Stimulated activated CD4-positive, alpha-beta T cell treated with anti-CD3 and anti-CD28 coated beads, Interleukin-4, amount 100 ng/mL, for 48 hours (primary cell): ENCODE results near the gene SELENOW.
"Not testable (repeated sequence)": the region's sequence is repeated elsewhere in the genome, so short reads cannot be mapped to it uniquely, and the experiment has no call there.

Experiments
- DNase-seq, 2 donors: peaks; one replicate each; pipeline ENCODE4 v3.0.0-alpha.2; 2020; ENCODE audit warnings: low read depth in 2 of 2

Gene SELENOW

DNA sequence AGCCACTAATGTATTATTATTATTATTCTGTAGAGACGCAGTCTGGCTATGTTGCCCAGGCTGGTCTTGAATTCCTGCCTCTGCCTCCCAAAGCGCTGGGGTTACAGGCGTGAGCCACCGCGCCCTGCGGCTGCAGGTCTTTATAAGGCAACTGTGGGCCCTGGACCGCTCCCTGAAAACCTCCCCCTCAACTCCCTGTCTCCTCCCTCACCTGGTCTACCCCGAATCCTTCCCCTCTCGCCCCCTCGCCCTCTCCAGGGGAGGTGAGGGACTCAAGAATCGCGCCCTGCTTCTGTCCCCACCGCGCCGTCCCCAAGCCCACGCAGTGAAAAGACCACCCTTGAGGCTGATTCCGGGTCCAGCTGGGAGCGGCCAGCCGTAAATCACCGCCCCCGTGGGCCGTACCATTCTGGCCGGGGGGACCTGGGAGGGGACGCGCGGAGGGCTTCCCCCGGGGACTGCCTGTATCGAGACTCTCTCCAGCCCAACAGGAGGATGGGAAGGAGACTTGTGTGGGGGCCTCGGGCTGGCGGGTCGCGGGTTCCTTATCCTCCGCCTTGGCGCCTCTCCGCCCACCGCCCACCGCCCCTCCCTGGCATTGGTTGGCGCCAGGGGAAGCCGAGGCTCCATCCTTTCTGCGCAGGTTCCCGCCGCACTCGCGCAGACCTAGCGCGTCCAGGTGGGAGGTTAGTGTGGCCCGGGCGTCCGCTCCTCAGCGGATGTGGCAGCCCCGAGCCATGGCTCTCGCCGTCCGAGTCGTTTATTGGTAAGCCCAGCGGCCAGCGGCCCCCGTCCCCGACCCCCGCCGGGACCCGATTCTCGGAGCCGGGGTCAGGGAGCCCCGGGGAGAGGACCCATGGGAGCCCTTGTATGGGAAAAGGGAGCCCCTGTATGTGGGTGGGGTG, at the start of gene SELENOW:
SELENOW (plus strand) TSS at position 655 of the 905 bp plus-strand sequence; CDS start at position 738, 83 bp downstream.
- DNase-seq, result peak; percentile 67 to 79

DNA sequence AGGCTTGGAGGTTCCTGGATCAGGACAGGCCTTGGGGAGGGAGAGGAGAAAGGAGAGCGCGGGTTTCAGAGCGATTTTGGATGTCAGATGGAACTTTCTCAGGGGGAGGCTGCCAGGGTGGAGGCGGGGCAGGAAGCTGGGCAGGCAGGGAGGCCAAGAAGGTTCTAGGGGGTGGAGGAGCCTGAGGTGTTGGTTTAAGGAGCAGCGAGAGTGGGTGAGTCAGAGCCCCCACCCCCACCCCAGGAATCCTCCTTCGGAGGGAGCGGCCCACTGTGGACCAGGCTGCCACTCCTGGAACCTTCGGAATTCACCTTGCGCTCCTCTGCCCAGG, 49.1 kb upstream of the SELENOW start:
- DNase-seq, result no peak

DNA sequence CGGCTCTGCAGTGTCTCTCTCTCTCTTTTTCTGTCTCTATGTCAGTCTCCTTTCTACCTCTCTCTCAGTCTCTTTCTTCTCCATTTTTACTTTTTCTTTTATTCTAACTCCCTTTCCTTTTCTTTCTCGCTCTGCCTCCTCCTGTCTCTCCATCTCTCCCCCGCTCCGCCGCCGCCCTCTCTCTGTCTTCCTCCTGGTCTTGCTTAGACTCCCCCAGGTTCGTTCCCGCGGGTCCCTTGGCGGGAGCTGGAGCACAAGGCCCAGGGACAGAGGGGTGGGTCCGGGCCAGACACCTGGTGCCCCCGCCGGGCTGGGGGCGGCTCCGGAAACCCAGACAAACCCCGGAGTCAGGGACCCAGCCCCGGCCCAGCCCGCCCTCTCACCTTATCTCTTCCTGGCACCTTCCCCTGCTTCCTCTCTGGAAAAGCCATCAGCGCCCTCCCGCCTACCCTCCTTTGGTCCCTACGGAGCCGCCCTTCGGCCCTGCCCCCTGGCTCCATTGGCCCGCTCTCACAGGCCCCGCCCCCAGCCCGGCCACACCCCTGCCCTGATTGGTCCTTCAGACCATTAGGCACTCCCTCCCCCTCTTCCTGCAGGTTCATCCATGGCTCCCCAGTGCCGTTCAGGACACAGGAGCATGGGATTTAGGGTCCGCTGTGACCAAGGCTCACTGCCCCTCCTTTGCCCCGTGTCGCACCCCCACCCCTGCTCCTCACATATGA, 48.5 kb upstream of the SELENOW start:
- DNase-seq, result peak; percentile 70 to 75

DNA sequence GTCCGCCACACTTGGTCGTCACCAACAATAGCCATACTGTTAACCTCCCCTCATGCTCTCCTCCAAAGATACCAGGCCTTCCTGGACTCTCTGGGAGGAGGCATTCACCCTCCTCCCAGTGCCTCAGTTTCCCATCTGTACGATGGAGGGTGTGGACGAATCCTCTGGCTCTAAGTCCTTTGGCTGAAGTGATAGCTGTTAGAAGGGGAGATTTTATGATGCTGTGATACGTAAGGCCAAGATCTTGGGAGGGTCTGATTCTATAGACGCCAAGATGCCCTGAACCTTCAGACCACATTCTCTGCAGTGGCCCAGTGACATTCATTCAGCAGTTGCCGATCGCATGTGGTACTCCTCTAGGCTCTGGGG, 48.0 kb upstream of the SELENOW start:
- no peak for DNase-seq

DNA sequence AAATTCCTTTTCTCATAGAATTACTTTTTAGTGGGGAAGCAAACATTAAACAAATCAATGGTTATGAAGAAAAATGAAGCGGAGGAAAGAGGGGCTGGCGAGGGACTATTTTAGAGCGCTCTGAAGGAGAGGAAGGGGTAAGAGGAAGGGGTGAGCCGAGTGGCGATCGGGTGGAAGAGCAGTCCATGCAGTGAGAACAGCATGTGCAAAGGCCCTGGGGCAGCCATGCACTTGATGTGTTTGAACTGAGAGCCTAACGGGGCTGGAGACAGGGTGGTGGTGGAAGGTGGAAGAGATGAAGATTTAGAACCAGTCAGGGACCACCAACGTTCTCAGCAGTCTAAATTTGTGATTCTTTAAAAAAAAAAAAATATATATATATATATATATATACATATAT, 47.6 kb upstream of the SELENOW start:
- no peak for DNase-seq

DNA sequence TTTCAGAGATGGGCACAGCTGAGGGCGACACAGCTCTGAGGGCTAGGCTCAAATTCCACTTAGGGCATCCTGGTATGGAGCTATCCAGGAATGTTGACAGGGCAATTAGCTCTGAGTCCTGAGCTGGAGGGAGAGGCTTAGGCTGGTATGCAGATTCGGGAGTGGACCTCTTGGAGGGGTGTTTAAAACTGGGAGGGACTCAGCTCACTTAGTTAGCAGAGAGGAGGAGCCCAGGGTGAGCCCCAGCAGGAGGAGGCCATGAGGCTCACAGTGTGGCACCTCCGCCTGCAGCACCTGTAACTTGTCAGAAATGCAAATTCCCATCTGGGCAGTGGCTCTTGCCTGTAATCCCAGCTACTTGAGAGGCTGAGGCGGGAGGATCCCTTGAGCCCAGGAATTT, 43.4 kb upstream of the SELENOW start:
- DNase-seq, result no peak

DNA sequence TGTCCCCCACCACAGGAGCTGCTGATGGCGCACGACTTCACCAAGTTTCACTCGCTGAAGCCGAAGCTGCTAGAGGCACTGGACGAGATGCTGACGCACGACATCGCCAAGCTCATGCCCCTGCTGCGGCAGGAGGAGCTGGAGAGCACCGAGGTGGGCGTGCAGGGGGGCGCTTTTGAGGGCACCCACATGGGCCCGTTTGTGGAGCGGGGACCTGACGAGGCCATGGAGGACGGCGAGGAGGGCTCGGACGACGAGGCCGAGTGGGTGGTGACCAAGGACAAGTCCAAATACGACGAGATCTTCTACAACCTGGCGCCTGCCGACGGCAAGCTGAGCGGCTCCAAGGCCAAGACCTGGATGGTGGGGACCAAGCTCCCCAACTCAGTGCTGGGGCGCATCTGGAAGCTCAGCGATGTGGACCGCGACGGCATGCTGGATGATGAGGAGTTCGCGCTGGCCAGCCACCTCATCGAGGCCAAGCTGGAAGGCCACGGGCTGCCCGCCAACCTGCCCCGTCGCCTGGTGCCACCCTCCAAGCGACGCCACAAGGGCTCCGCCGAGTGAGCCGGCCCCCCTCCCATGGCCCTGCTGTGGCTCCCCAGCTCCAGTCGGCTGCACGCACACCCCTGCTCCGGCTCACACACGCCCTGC, 37.5 kb upstream of the SELENOW start:
- no peak for DNase-seq

DNA sequence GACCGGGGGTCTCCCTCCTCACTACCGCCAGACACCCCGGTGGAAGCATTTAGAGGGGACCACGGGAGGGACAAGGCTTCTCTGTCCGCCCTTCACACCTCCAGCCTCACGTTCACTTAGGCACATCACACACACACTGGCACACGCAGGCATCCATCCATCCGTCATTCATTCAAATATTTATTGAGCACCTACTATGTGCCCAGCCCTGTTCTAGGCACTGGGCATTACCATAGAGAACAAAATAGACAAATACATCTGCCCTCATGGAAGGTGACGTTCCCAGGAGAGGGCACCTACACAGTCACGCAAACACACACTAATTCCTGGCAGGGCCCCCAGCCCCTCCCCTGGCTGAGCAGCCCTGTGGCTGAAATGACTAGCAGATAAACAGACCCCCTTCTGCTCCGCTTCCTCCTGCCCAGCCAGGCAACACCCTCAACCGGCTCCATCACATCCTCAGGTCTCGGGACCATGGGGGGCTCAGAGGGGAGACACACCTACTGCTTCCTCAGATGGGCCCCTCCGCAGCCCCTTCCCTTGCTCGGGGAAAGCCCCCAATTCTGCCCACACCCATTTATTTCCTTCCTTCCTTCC, 36.9 kb upstream of the SELENOW start:
- no peak for DNase-seq

DNA sequence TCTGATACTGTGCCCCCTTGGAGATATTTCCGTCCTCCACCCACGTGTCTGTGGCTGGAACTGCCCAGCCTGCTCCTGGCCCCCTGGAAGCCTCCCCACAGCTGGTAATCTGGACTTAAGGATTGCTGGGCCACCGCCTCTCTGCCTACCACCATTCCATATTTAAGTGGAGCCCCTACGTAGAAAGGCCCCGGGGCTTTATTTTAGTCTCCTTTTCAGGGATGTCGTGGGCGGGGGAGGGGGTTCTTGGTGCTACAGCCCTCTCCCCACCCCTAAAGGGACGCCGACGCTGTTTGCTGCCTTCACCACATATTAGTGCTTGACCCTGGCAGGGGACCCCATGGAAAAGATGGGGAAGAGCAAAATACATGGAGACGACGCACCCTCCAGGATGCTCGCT, 35.9 kb upstream of the SELENOW start:
- DNase-seq, result no peak

DNA sequence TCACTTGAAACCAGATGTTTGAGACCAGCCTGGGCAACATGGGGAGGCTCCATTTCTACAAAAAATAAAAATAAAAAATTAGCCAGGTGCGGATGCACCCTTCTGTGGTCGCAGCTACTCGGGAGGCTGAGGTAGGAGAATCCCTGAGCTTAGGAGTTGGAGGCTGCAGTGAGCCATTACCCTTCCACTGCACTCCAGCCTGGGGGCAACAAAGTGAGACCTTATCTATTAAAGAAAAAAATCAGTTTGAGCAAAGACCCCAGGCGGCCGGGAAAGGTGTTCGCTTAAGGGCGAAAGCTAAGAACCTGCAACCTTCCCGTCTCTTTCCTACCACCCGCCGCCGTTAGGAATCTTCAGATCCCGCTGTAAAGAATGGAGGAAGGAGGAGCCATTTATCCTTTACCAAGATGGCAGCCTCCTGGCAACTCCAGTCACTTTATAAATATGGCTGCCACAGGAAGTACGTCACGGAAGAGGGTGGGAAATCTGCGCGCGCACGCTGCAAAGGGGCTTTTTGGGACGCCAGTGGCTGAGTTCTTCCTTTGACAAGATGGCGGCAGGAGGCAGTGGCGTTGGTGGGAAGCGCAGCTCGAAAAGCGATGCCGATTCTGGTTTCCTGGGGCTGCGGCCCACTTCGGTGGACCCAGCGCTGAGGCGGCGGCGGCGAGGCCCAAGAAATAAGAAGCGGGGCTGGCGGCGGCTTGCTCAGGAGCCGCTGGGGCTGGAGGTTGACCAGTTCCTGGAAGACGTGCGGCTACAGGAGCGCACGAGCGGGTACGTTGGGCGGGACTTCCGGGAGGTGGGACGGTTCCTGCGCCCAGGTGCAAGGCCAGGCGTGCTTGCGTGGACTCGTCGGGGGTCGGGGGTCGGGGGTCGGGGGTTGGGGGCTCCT, 33.2 kb upstream of the SELENOW start, which contains the start of gene NOP53:
NOP53 (plus strand) TSS at position 537 of the 892 bp plus-strand sequence; CDS start at position 551, 14 bp downstream.
- DNase-seq, result peak; percentile 91 to 95

DNA sequence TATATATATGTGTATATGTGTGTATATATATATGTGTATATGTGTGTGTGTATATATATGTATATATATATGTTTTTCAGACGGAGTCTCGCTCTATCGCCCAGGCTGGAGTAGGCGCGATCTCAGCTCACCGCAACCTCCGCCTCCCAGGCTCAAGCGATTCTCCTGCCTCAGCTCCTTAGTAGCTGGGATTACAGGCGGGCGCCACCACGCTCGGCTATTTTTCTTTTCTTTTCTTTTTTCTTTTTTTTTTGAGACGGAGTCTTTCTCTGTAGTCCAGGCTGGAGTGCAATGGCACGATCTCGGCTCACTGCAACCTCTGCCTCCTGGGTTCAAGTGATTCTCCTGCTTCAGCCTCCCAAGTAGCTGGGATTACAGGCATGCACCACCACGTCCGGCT, 32.4 kb upstream of the SELENOW start:
- not testable (repeated sequence) for DNase-seq

DNA sequence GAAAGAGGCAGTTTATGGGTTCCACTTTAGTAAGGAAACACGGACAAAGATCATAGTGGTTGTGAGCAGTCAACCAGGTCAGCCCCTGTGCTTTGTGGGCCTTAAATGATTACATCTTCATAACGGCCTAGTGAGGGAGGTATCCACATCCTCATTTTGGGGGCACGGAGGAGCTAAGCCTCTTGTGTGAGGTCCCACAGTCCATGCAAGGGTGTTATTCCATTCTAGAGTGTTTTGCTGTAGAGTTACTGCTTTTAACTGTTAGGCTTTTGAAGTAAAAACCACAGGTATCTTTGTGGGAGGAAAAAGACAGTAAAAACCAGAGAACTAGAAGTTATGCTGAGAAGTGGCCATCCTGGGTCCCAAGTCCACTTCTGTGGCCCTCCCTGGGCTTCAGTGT, 29.2 kb upstream of the SELENOW start:
- no peak for DNase-seq

DNA sequence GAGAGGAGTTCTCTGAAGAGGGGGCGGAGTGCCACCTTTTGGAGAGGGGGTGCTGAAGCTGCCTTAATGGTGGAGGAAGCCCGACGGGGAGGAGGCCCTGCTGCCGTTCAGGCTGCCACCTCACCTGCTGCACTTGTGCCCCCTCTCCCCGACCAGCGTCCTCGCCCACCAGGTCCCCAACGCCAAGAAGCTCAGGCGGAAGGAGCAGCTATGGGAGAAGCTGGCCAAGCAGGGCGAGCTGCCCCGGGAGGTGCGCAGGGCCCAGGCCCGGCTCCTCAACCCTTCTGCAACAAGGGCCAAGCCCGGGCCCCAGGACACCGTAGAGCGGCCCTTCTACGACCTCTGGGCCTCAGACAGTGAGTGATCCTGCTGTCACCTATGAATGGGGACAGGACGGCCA, 27.8 kb upstream of the SELENOW start:
- DNase-seq, result no peak

DNA sequence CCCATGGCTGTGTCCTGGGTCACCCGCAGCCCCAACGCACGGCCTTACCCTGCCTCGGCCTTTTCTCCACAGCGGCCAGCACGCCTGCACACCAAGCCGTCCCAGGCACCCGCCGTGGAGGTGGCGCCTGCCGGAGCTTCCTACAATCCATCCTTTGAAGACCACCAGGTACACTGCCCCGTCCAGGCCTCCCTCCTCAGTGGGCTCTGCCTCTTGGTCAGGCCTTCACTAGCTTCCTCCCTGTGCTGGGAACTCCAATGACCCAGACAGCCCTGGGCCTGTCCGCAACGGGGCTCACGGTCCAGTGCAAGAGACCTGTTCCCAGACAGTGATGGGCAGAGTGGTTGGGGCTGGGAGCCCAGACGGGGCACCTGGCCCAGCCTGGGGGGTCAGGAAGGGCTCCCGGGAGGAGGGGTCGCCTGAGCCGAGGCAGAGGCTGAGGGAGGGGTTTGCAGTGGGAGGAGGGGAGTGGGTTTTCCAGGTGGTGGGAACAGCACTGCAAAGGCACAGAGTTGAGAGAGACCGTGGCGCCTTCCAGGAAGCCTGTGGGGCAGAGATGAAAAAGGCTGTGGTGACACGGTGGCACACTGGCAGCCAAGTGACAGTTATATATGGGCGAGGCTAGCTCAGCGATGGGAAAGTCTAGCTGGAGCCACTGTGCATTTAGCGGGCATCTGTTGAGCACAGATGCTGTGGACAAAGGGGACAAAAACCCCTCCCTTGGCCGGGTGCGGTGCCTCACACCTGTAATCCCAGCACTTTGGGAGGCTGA, 25.9 kb upstream of the SELENOW start:
- no peak for DNase-seq

DNA sequence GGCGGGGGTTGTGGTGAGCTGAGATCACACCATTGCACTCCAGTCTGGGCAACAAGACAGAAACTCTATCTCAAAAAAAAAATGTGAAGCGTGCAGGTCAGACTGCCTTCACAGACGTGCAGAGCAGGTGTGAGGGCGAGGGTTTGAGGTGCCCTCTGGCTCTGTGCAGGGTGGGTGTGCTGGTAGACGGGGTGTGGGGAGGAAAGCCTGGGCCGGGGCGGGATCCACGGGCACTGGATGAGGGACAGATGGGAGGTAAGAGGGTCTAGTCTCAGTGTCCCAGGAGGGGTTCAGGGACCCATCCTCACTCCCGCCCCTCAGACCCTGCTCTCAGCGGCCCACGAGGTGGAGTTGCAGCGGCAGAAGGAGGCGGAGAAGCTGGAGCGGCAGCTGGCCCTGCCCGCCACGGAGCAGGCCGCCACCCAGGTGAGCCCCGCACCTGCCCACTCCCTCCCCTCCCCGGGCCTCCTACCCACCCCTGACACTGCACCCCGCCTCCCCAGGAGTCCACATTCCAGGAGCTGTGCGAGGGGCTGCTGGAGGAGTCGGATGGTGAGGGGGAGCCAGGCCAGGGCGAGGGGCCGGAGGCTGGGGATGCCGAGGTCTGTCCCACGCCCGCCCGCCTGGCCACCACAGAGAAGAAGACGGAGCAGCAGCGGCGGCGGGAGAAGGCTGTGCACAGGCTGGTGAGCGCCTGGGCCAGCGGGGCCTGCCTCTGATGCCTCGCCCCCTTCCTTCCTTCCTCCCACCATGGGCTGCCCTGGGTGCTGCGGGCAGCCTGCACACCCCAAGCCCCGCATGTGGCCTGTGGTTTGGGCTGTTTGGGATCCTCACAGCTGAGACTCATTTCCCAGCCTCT, 24.1 kb upstream of the SELENOW start:
- DNase-seq, result no peak

DNA sequence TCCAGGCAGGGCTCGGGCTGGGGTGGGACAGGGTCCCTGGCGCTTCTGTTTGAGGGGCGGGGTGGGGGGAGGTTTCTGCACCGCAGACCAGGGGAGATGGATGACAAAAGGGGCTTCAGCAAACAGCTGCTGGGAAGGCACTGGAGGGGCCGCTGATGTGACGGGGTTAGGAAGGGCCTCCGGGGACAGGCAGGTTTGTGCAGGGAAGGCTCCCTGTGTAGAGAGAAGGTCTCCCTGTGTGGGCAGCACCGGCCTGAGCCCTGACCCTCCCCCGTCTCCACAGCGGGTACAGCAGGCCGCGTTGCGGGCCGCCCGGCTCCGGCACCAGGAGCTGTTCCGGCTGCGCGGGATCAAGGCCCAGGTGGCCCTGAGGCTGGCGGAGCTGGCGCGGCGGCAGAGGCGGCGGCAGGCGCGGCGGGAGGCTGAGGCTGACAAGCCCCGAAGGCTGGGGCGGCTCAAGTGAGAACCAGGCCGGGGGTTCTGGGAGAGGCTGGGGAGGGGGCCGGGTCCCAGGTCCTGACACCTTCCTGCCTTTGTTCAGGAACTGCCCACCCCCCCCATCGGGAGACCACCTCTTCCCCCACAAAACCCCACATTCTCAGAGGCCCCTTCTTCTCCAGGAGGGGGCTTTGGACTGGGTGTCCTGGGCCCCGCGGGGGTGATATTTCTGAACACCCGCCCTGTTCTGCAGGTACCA, 23.3 kb upstream of the SELENOW start:
- no peak for DNase-seq

DNA sequence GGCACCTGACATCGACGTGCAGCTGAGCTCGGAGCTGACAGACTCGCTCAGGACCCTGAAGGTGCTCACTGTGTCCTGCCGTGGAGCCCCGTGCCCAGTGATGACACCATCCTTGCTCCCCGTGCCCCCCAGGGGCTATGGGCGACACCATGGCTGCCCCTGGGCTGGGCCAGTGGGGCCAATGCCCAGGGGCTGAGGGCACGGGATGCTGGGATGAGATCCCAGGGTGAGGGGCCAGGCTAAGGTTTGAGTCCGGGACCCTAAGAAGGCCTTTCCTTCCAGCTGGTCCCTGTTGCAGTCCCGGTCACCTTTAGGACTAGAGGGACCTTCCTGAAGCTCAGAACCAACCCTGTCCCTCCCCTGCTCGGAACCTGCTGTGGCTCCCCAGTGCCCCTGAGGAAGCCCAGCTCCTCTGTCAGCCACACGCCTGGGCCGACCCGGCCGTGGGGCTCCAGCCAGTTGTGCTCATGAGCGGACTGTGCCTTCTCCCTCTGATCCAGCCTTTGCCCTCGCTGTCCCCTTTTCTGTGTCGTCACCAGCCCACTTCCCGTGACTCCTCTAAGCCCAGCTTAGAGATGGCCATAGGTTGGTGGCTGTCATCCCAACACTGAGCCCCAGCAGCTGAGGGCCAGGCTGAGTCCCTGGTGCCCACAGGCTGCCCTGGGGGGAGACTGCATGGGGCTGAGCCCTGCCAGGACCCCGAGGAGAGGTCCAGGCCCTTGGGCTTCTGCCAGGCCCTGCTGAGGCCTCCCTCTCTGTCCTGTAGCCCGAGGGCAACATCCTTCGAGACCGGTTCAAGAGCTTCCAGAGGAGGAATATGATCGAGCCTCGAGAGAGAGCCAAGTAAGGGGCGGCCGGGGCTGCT, 22.5 kb upstream of the SELENOW start:
- DNase-seq, result no peak

DNA sequence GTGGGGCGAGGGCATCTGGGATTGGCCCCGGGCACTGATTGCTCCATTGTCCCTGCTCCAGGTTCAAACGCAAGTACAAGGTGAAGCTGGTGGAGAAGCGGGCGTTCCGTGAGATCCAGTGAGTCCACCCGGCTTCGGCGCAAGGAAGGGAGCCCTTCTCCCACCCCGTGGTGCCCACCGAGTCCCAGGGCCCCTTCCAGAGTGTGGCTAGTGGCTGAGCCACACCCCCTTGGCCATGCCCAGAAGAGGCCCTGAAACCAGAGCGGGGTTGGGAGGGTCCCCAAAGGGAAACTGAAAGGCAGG, 21.9 kb upstream of the SELENOW start:
- no peak for DNase-seq
